Measurements from ENCODE around the gene CCNA1. TPM values are rescaled to one million over a fixed set of nuclear protein-coding genes. Genes with fewer than 3 reads are reported as not detected.
A peak's percentile ranks its signal among the peaks of the same experiment; 100 is the strongest.

Gene CCNA1
- not detected for polyA plus RNA-seq (2013, experiment 1 of 2; ENCODE audit: insufficient read length)
- 0.11 TPM for polyA plus RNA-seq (2013, experiment 2 of 2; ENCODE audit: insufficient read length)

GRCh38 chr13:36432106-36432544 is at the start of gene CCNA1:
TSS of gene CCNA1 (plus strand) at chr13:36432495. CDS start at chr13:36433057, 562 bp downstream.
- no peak for DNase-seq

- peak; percentile 3 for DNase-seq
Observed at GRCh38 chr13:36385489-36385888, 46.8 kb upstream of the CCNA1 start.

GRCh38 chr13:36395280-36395679 is 37.0 kb upstream of the CCNA1 start:
- DNase-seq = peak; percentile 64

- DNase-seq = no peak
Observed at GRCh38 chr13:36405151-36405550, 27.1 kb upstream of the CCNA1 start.

GRCh38 chr13:36412736-36413135 is 19.6 kb upstream of the CCNA1 start:
- DNase-seq = no peak

- no peak for DNase-seq
Observed at GRCh38 chr13:36413161-36413560, 19.1 kb upstream of the CCNA1 start.

- DNase-seq = no peak
Observed at GRCh38 chr13:36414461-36414860, 17.8 kb upstream of the CCNA1 start.

GRCh38 chr13:36417331-36417730 is 15.0 kb upstream of the CCNA1 start:
- no peak for DNase-seq

- peak; percentile 65 for DNase-seq
Observed at GRCh38 chr13:36418022-36418805, 14.1 kb upstream of the CCNA1 start.

- DNase-seq = peak; percentile 67
Observed at GRCh38 chr13:36420437-36420891, 11.8 kb upstream of the CCNA1 start.

GRCh38 chr13:36421447-36421846 is 10.8 kb upstream of the CCNA1 start:
- DNase-seq = peak; percentile 33

GRCh38 chr13:36428086-36428485 is 4.2 kb upstream of the CCNA1 start:
- no peak for DNase-seq

- no peak for DNase-seq
Observed at GRCh38 chr13:36430247-36431203, 1.8 kb upstream of the CCNA1 start.

- DNase-seq = no peak
Observed at GRCh38 chr13:36431204-36432105, 840 bp upstream of the CCNA1 start.

GRCh38 chr13:36436811-36437210 is 4.5 kb downstream of the CCNA1 start:
- DNase-seq = no peak

GRCh38 chr13:36438594-36439483 is 6.5 kb downstream of the CCNA1 start:
- DNase-seq = no peak

- no peak for DNase-seq
Observed at GRCh38 chr13:36445278-36445677, 13.0 kb downstream of the CCNA1 start.

- no peak for DNase-seq
Observed at GRCh38 chr13:36445891-36446351, 13.6 kb downstream of the CCNA1 start.

- no peak for DNase-seq
Observed at GRCh38 chr13:36447501-36447900, 15.2 kb downstream of the CCNA1 start.

GRCh38 chr13:36450534-36450933 is 18.2 kb downstream of the CCNA1 start:
- no peak for DNase-seq

GRCh38 chr13:36453516-36453915 is 21.2 kb downstream of the CCNA1 start:
- DNase-seq = peak; percentile 31

Data from fibroblast of skin of abdomen (primary cell).